GM12891 (cell line): ENCODE data around the gene EML2.

ENCODE experiments used
- PAX5 ChIP-seq: IDR thresholded peaks from 2 replicates; pipeline ENCODE4 v1.6.1; 2011; ENCODE audit warnings: low read length, moderate library complexity, mild to moderate bottlenecking; ENCODE audit not compliant: insufficient read depth, severe bottlenecking
- POLR2A ChIP-seq: IDR thresholded peaks from 2 replicates; pipeline ENCODE4 v1.6.1; 2011; ENCODE audit warnings: low read depth, low read length, control low read depth
- POLR2AphosphoS5 ChIP-seq: IDR thresholded peaks from 2 replicates; pipeline ENCODE4 v1.6.1; 2011; ENCODE audit warnings: low read depth, low read length, control low read depth
- POU2F2 ChIP-seq: IDR thresholded peaks from 2 replicates; pipeline ENCODE4 v1.6.1; 2011; ENCODE audit warnings: low read depth, mild to moderate bottlenecking, control low read depth, low read length, moderate library complexity
- SPI1 ChIP-seq: IDR thresholded peaks from 2 replicates; pipeline ENCODE4 v1.6.1; 2011; ENCODE audit warnings: low read depth, low read length, control low read depth
- TAF1 ChIP-seq: IDR thresholded peaks from 2 replicates; pipeline ENCODE4 v1.6.1; 2011; ENCODE audit warnings: low read depth, low read length, control low read depth

- TF ChIP-seq TAF1 (no peak), POLR2A (no peak), SPI1 (no peak), POLR2AphosphoS5 (no peak), PAX5 (no peak), POU2F2 (no peak)
Observed at GRCh38 chr19:45601115-45601514, 38.1 kb downstream of the EML2 start.
